OCI-LY7 (cell line): ENCODE measurements around the gene CDC42. TPM values are rescaled to one million over a fixed set of nuclear protein-coding genes. Genes with fewer than 3 reads are reported as not detected.
A peak's percentile ranks its signal among the peaks of the same experiment; 100 is the strongest.

Experiments
- BruUV-seq: library from RNA; stranded (reverse); fragments of 400-500 nt; replicated peaks from 2 replicates; lab custom pipeline; 2021; lab: Mats Ljungman, UMichigan
- CTCF ChIA-PET: fragments of 300-600 bp; sonication (Branson Sonifier 250); formaldehyde crosslinking; loops from one replicate; lab custom pipeline; 2022; ENCODE audit warnings: antibody characterized with exemption; ENCODE audit not compliant: unreplicated experiment; lab: Charles Lee
- POLR2A ChIA-PET: fragments of 300-600 bp; sonication (Branson Sonifier 250); formaldehyde crosslinking; loops from one replicate; lab custom pipeline; 2022; ENCODE audit warnings: antibody characterized with exemption; lab: Charles Lee
- DNase-seq: peaks from one replicate; pipeline ENCODE4 v3.0.0-alpha.2; 2015; ENCODE audit warnings: low spot score
- H2AFZ ChIP-seq: fragments of 200-600 bp; sonication (generic), shearing (Covaris generic); 2 replicates; pipeline ENCODE4 v1.6.1; 2014; ENCODE audit warnings: mild to moderate bottlenecking, antibody characterized with exemption, low read length, moderate library complexity
- H3K27ac ChIP-seq: fragments of 200-600 bp; sonication (generic); 2 replicates; pipeline ENCODE4 v1.5.1; 2014; ENCODE audit warnings: mixed run types, low read depth, mild to moderate bottlenecking, moderate library complexity, low read length, inconsistent platforms; ENCODE audit not compliant: poor library complexity, severe bottlenecking
- H3K36me3 ChIP-seq: fragments of 200-600 bp; sonication (generic); 2 replicates; pipeline ENCODE4 v1.6.1; 2014; ENCODE audit warnings: mild to moderate bottlenecking, antibody characterized with exemption, low read length, moderate library complexity, mixed read lengths; ENCODE audit not compliant: insufficient read depth
- H3K4me1 ChIP-seq: fragments of 200-600 bp; sonication (generic); 2 replicates; pipeline ENCODE4 v1.5.1; 2014; ENCODE audit warnings: mild to moderate bottlenecking, low read length; ENCODE audit not compliant: insufficient read depth, poor library complexity, severe bottlenecking
- H3K4me2 ChIP-seq: fragments of 200-600 bp; sonication (generic); 2 replicates; pipeline ENCODE4 v1.6.1; 2014; ENCODE audit warnings: mild to moderate bottlenecking, low read length
- H3K4me3 ChIP-seq: fragments of 200-600 bp; sonication (generic); 2 replicates; pipeline ENCODE4 v1.5.1; 2014; ENCODE audit warnings: mild to moderate bottlenecking, low read depth, low read length; ENCODE audit not compliant: poor library complexity, severe bottlenecking
- H3K79me2 ChIP-seq: fragments of 200-600 bp; sonication (generic); 2 replicates; pipeline ENCODE4 v1.6.1; 2016; ENCODE audit warnings: low read depth, mild to moderate bottlenecking, low read length, moderate library complexity, mixed read lengths; ENCODE audit not compliant: insufficient read depth
- H3K9me2 ChIP-seq: fragments of 200-600 bp; sonication (generic); 2 replicates; pipeline ENCODE4 v1.6.1; 2016; ENCODE audit warnings: mild to moderate bottlenecking, low read length, mixed read lengths; ENCODE audit not compliant: insufficient read depth
- H3K9me3 ChIP-seq: fragments of 200-600 bp; sonication (generic); 2 replicates; pipeline ENCODE4 v1.6.1; 2014; ENCODE audit warnings: mild to moderate bottlenecking, mixed run types, low read length, mixed read lengths
- H4K20me1 ChIP-seq: fragments of 200-600 bp; sonication (generic); 2 replicates; pipeline ENCODE4 v1.6.1; 2014; ENCODE audit warnings: mild to moderate bottlenecking, antibody characterized with exemption, low read length, moderate library complexity, mixed read lengths; ENCODE audit not compliant: insufficient read depth
- CTCF ChIP-seq: fragments of 200-600 bp; sonication (generic); conservative IDR thresholded peaks from 2 replicates; pipeline ENCODE4 v1.5.1; 2014; ENCODE audit warnings: mild to moderate bottlenecking, antibody characterized with exemption, low read length, moderate library complexity, mixed read lengths
- EZH2phosphoT487 ChIP-seq: fragments of 200-600 bp; sonication (generic); IDR thresholded peaks from 2 replicates; pipeline ENCODE4 v1.6.1; 2018; ENCODE audit warnings: low read depth, borderline replicate concordance, mild to moderate bottlenecking, mixed run types, antibody characterized with exemption, low read length, moderate library complexity, mixed read lengths
- intact Hi-C: fragments of 100-400 bp; cut with micrococcal nuclease; formaldehyde crosslinking; loops from one replicate; pipeline ENCODE4 v1.10.0; 2022; ENCODE audit not compliant: unreplicated experiment
- total RNA-seq, 2 experiments: library from RNA; depleted of rRNA in 1 of 2; stranded (reverse); fragments of >200 nt in 1 of 2; shearing (Covaris generic) in 1 of 2; gene quantifications; 2 replicates each; pipeline ENCODE4 v1.2.3, GENCODE V29; 2014 to 2022

CDC42 gene
- total RNA-seq, 2 experiments from 2014 or later: 109 to 157 TPM

GRCh38 chr1:22038036-22038435 is 14.5 kb upstream of the CDC42 start:
- CTCF ChIA-PET: interaction anchor here (1.4 kb wide), 1 partner anchor 11 kb away, joined by 3 read pairs; no protein-coding TSS in a partner anchor

GRCh38 chr1:22039594-22040285 is 12.8 kb upstream of the CDC42 start:
- Histone ChIP-seq H2AFZ (peak overlapping the region; percentile 73), H3K27ac (peak overlapping the region; percentile 77), H3K9me3 (no peaks in the 10 kb centered on the region), H3K36me3 (no peaks in the 10 kb centered on the region), H4K20me1 (no peaks in the 10 kb centered on the region), H3K4me3 (peak overlapping the region; percentile 34), H3K4me1 (peaks cover 59% of the 10 kb centered on the region), H3K4me2 (peak overlapping the region; percentile 60), H3K79me2 (no peaks in the 10 kb centered on the region), H3K9me2 (no peaks in the 10 kb centered on the region)
- BruUV-seq: no TSS peak
- ChIA-PET CTCF (interaction anchor here (1.7 kb wide), 1 partner anchor 13 kb away, joined by 4 read pairs; the partner anchor contains the start of gene CDC42), POLR2A (interaction anchor here (0.8 to 3.3 kb wide), 6 partner anchors 10 to 60 kb away, joined by 3 to 32 read pairs (median 8); partner anchors contain the start of gene CDC42)
- DNase-seq: peak; percentile 92
- TF ChIP-seq EZH2phosphoT487: no peak
- peak; percentile 51 for TF ChIP-seq CTCF
- intact Hi-C loops: loop anchor here (1.0 kb wide), 1 partner anchor 13 kb away; the partner anchor contains the start of gene CDC42

More at GRCh38 chr1:22038036-22038435, 14.5 kb upstream of the CDC42 start:
- POLR2A ChIA-PET: interaction anchor here (1.1 to 3.3 kb wide), 4 partner anchors 8 to 13 kb away, joined by 4 to 32 read pairs (median 14); partner anchors contain the start of gene CDC42
- intact Hi-C loops: no loop called here
- Histone ChIP-seq H3K4me3 (no peak overlapping the region), H3K9me3 (no peaks in the 10 kb centered on the region), H4K20me1 (no peaks in the 10 kb centered on the region), H2AFZ (peak overlapping the region; percentile 83), H3K36me3 (no peaks in the 10 kb centered on the region), H3K79me2 (no peaks in the 10 kb centered on the region), H3K4me2 (0 out of 2 replicates have a peak overlapping the region, but pooled peaks have one; percentile 1), H3K4me1 (peaks cover 48% of the 10 kb centered on the region), H3K9me2 (no peaks in the 10 kb centered on the region), H3K27ac (no peak overlapping the region)
- TF ChIP-seq EZH2phosphoT487: no peak
- no peak for TF ChIP-seq CTCF
- BruUV-seq: no TSS peak
- DNase-seq: no peak
